ENCODE results near the gene PRR3. TPM values are rescaled to one million over a fixed set of nuclear protein-coding genes. Genes with fewer than 3 reads are reported as not detected.
A peak's percentile ranks its signal among the peaks of the same experiment; 100 is the strongest.

PRR3 gene
- total RNA-seq, 1 donor from 2014 or later, result 29.5 TPM

- DNase-seq (no peak), ATAC-seq (ENCODE audit: low read depth) (no peak)
- Mint-ChIP-seq H3K27me3 (no peaks in the 10 kb centered on the region), H3K4me1 (peaks cover 9% of the 10 kb centered on the region), H3K9me3 (no peaks in the 10 kb centered on the region), H3K4me3 (no peak overlapping the region), H3K27ac (no peak overlapping the region), H3K36me3 (ENCODE audit: low read depth) (peaks cover 72% of the 10 kb centered on the region)
- CTCF ChIA-PET, result interaction anchor here (1.0 kb wide), 1 partner anchor 129 kb away, joined by 4 read pairs; no protein-coding TSS in a partner anchor
- POLR2A ChIA-PET, result interaction anchor here (0.6 to 6.3 kb wide), 4 partner anchors 12 to 63 kb away, joined by 3 to 75 read pairs (median 4); partner anchors contain the start of genes ABCF1 and MRPS18B
- TF ChIP-seq CTCF (IDR thresholded peaks at IDR 0.05), result no peak
- intact Hi-C loops (cut with micrococcal nuclease), result no loop called here
Measured at GRCh38 chr6:30601436-30601814, 44.3 kb downstream of the PRR3 start.

GRCh38 chr6:30601815-30602641, 44.9 kb downstream of the PRR3 start:
- H3K4me1 Mint-ChIP-seq, result peaks cover 11% of the 10 kb centered on the region
- ATAC-seq (ENCODE audit: low read depth), result no peak
- CTCF ChIA-PET, result no interaction called here

DNA sequence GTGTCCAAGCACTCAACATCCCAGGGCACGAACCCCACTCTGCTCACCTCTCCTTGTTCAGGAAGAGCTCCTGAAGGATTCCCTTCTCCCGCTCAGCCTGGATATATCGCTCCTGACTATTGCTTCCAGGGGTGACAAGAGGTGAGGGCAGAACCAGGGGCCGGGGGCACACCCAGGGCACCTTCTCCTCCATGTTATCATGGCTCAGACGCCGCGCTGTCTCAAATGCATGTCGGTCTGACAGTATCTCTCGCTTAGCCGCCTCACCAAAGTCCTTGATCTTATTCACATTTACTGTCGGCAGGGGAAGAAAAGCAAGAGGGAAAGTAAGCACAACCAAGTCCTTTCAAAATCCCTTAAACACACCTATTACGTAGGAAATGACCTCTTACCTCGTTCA, 46.9 kb downstream of the PRR3 start:
- intact Hi-C loops (cut with micrococcal nuclease), result loop anchor here (1.0 kb wide), 1 partner anchor 8 kb away; no protein-coding TSS in a partner anchor
- no peak for ATAC-seq (ENCODE audit: low read depth)

More at GRCh38 chr6:30601815-30602641, 44.9 kb downstream of the PRR3 start:
- TF ChIP-seq CTCF (IDR thresholded peaks at IDR 0.05), result no peak
- H3K27ac Mint-ChIP-seq, result no peak overlapping the region
- POLR2A ChIA-PET, result interaction anchor here (0.6 to 6.3 kb wide), 4 partner anchors 12 to 64 kb away, joined by 3 to 75 read pairs (median 4); partner anchors contain the start of genes ABCF1 and MRPS18B
- no peaks in the 10 kb centered on the region for H3K9me3 Mint-ChIP-seq
- no peak for DNase-seq
- H3K4me3 Mint-ChIP-seq, result no peak overlapping the region
- no peaks in the 10 kb centered on the region for H3K27me3 Mint-ChIP-seq
- intact Hi-C loops (cut with micrococcal nuclease), result no loop called here
- H3K36me3 Mint-ChIP-seq (ENCODE audit: low read depth), result peaks cover 78% of the 10 kb centered on the region

GRCh38 chr6:30610065-30610464, 53.0 kb downstream of the PRR3 start:
- Mint-ChIP-seq H3K9me3 (no peaks in the 10 kb centered on the region), H3K27ac (peak overlapping the region; percentile 27), H3K27me3 (no peaks in the 10 kb centered on the region), H3K4me3 (no peak overlapping the region), H3K36me3 (ENCODE audit: low read depth) (peaks cover 70% of the 10 kb centered on the region), H3K4me1 (peaks cover 58% of the 10 kb centered on the region)
- CTCF ChIA-PET, result interaction anchor here (1.0 to 1.5 kb wide), 6 partner anchors 12 to 128 kb away, joined by 3 to 6 read pairs (median 4); no protein-coding TSS in a partner anchor
- ATAC-seq (ENCODE audit: low read depth), result no peak
- POLR2A ChIA-PET, result interaction anchor here (0.6 to 1.3 kb wide), 6 partner anchors 11 to 1241 kb away, joined by 3 to 5 read pairs (median 4); partner anchors contain the start of gene ABCF1
- intact Hi-C loops (cut with micrococcal nuclease), result no loop called here
- no peak for DNase-seq
- TF ChIP-seq CTCF (IDR thresholded peaks at IDR 0.05), result no peak

More for the DNA sequence above, 46.9 kb downstream of the PRR3 start:
- no peak for DNase-seq
- TF ChIP-seq CTCF (IDR thresholded peaks at IDR 0.05), result no peak
- no peaks in the 10 kb centered on the region for H3K9me3 Mint-ChIP-seq
- peak overlapping the region; percentile 24 for H3K27ac Mint-ChIP-seq
- CTCF ChIA-PET, result interaction anchor here (1.8 kb wide), 1 partner anchor 127 kb away, joined by 6 read pairs; no protein-coding TSS in a partner anchor
- H3K27me3 Mint-ChIP-seq, result no peaks in the 10 kb centered on the region
- peaks cover 88% of the 10 kb centered on the region for H3K36me3 Mint-ChIP-seq (ENCODE audit: low read depth)
- POLR2A ChIA-PET, result interaction anchor here (1.2 kb wide), 1 partner anchor 13 kb away, joined by 3 read pairs; the partner anchor contains the start of genes MRPS18B and PPP1R10
- H3K4me3 Mint-ChIP-seq, result no peak overlapping the region
- peaks cover 6% of the 10 kb centered on the region for H3K4me1 Mint-ChIP-seq
